Measurements from ENCODE around the gene FANCC.

The FANCC gene

DNA sequence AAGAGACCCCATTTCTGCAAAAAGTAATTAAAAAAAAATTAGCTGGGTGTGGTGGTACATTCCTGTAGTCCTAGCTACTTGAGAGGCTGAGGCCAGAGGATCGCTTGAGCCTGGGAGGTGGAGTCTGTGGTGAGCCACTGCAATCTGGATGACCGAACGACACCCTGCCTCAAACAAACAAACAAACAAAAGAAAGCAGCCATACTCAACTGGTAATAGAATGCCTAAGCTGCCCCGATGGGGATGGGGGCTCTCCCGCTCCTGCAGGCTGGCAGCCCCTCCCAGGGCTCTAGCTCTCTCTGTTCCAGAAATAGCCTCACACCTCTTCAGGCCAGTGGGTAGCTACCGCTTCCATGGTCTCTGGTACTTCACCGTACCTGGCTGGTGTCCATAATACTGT lies 241.8 kb downstream of the FANCC start:
- H3K36me3 Mint-ChIP-seq (ENCODE audit: low read depth), result peaks cover 12% of the 10 kb centered on the region
- H3K9me3 Mint-ChIP-seq, result no peaks in the 10 kb centered on the region
- H3K27me3 Mint-ChIP-seq (ENCODE audit: low read depth, poor library complexity), result no peaks in the 10 kb centered on the region
- peaks cover 51% of the 10 kb centered on the region for H3K4me1 Mint-ChIP-seq
- no peak for TF ChIP-seq CTCF (IDR thresholded peaks at IDR 0.05)
- no peak overlapping the region for H3K27ac Mint-ChIP-seq
- no peak for DNase-seq
- H3K4me3 Mint-ChIP-seq, result no peak overlapping the region

DNA sequence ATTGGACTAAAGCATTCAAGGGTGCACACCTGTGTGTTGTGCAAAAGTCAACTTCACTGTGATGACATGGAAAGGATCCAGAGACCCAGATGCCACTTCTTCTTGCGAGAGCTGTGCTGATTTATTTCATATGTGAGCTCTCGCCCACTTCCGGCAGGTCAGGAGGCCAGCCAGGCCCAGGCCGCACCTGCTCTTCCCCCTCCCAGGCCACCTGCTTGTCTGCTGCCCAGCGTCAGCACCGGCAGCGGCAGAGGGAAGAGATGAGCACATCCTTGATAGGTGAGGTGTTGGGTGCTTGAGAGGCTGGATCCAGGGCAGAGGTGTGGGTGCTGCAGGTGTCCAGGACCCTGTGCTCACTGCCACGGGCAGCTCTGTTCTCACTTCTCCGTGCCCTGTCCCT lies 242.9 kb downstream of the FANCC start:
- Mint-ChIP-seq H3K9me3 (no peaks in the 10 kb centered on the region), H3K4me1 (peaks cover 58% of the 10 kb centered on the region), H3K27ac (peak overlapping the region; percentile 58), H3K27me3 (ENCODE audit: low read depth, poor library complexity) (no peaks in the 10 kb centered on the region), H3K4me3 (no peak overlapping the region), H3K36me3 (ENCODE audit: low read depth) (peaks cover 16% of the 10 kb centered on the region)
- DNase-seq, result no peak
- no peak for TF ChIP-seq CTCF (IDR thresholded peaks at IDR 0.05)

DNA sequence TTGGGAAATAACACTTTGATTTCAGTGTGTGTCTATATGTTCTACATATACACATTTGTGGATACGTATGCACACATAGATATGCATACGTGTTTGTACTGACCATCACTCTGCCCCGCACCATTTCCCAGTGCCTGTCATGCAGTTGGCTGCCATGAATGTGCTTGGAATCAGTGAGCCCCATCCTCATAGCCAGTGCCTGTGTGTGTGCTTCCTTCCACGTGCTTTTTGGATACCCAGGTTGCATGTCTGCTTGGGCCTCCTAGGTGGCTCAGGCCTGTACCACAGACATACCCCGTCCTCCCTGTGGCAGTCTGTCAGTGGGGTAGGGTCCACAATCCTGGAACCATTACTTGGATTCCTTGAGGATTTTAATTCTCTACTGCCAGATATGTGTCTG lies 243.6 kb downstream of the FANCC start:
- no peak for DNase-seq
- Mint-ChIP-seq H3K9me3 (no peaks in the 10 kb centered on the region), H3K4me3 (no peak overlapping the region), H3K27me3 (ENCODE audit: low read depth, poor library complexity) (no peaks in the 10 kb centered on the region), H3K4me1 (peaks cover 51% of the 10 kb centered on the region), H3K36me3 (ENCODE audit: low read depth) (peaks cover 14% of the 10 kb centered on the region), H3K27ac (no peak overlapping the region)
- no peak for TF ChIP-seq CTCF (IDR thresholded peaks at IDR 0.05)

DNA sequence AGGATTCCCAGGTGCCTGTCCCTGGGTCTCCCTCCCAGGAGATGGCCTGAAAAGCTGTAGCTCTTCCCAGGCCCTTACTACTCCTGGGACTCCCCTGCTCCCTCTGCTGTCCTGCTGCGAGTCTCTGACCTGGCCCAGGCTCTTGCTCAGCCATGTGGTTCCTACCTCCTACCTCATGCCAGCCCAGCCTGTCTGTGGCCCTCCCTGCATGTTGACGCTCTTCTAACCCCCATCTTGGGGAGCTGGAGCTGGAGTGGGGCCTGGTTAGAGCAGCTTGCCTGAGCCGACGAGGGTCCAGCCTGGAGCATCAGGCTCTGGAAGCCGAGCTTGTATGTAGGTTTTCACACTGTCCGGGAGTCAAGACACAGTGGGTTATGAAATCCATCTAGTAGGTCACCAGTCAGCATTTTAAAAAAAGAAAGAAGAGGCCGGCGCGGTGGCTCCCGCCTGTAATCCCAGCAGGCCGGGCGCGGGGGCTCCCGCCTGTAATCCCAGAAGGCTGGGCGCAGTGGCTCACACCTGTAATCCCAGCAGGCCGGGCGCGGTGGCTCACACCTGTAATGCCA lies 244.4 kb downstream of the FANCC start:
- H3K4me3 Mint-ChIP-seq, result no peak overlapping the region
- TF ChIP-seq CTCF (IDR thresholded peaks at IDR 0.05), result no peak
- peaks cover 22% of the 10 kb centered on the region for H3K36me3 Mint-ChIP-seq (ENCODE audit: low read depth)
- H3K9me3 Mint-ChIP-seq, result no peaks in the 10 kb centered on the region
- no peaks in the 10 kb centered on the region for H3K27me3 Mint-ChIP-seq (ENCODE audit: low read depth, poor library complexity)
- H3K4me1 Mint-ChIP-seq, result peaks cover 43% of the 10 kb centered on the region
- no peak for DNase-seq
- H3K27ac Mint-ChIP-seq, result no peak overlapping the region

DNA sequence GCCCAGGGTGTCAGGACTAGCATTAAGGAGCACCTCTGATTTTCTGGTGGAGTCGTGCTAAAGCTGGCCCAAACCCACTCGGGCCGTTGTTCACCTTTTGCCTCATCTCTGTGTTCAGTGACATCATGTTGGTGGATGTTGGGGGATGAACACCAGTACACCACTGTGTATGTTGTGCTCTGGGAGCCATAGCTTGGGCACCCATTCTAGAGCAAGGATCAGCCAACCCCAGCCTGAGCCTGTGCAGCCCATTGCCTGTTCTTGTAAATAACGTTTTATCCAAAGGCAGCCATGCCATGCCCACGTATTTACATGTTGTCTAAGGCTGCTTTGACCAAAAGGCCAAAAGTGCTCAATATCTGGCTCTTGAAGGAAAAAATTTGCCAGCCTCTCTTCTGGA lies 245.6 kb downstream of the FANCC start:
- H3K4me3 Mint-ChIP-seq, result no peak overlapping the region
- no peak overlapping the region for H3K27ac Mint-ChIP-seq
- H3K4me1 Mint-ChIP-seq, result peaks cover 31% of the 10 kb centered on the region
- DNase-seq, result no peak
- no peaks in the 10 kb centered on the region for H3K27me3 Mint-ChIP-seq (ENCODE audit: low read depth, poor library complexity)
- TF ChIP-seq CTCF (IDR thresholded peaks at IDR 0.05), result no peak
- peaks cover 32% of the 10 kb centered on the region for H3K36me3 Mint-ChIP-seq (ENCODE audit: low read depth)
- H3K9me3 Mint-ChIP-seq, result no peaks in the 10 kb centered on the region

- no peak for TF ChIP-seq CTCF (IDR thresholded peaks at IDR 0.05)
- H3K4me3 Mint-ChIP-seq, result no peak overlapping the region
- no peaks in the 10 kb centered on the region for H3K27me3 Mint-ChIP-seq (ENCODE audit: low read depth, poor library complexity)
- H3K4me1 Mint-ChIP-seq, result peaks cover 26% of the 10 kb centered on the region
- peaks cover 33% of the 10 kb centered on the region for H3K36me3 Mint-ChIP-seq (ENCODE audit: low read depth)
- H3K9me3 Mint-ChIP-seq, result no peaks in the 10 kb centered on the region
- no peak overlapping the region for H3K27ac Mint-ChIP-seq
- DNase-seq, result no peak
These were observed 246.1 kb downstream of the FANCC start for GRCh38 chr9:95071450-95071849.

Measured in nephron progenitor cell (in vitro differentiated cells).